ENCODE data around the gene TCF21.

DNA sequence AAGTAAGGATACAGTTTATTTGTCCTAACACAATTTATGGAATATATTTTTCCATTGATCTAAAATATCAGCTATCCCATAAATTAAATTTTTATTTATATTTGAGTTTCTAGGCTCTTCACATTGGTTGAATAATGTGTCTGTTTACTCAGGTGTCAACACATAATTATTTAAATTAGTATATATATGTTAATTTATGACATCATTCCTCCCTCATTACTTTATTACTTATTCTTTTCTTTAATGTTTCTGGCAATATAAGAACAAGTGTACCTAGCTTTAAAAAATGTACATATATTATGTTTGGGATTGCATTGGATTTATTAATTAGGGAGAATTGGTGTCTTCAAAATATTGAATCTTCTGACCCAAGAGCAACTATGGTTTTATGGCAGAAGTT lies 31.2 kb upstream of the TCF21 start:
- TF ChIP-seq CTCF (IDR thresholded peaks at IDR 0.05; ENCODE audit: insufficient read depth, low read depth, low read length) (no peak), EZH2 (IDR thresholded peaks at IDR 0.05; ENCODE audit: insufficient read depth, low read length) (no peak)
